NCI-H1417 (cell line): ENCODE measurements around the gene COL18A1.
A peak's percentile ranks its signal among the peaks of the same experiment; 100 is the strongest.
"Not testable (repeated sequence)": the region's sequence is repeated elsewhere in the genome, so short reads cannot be mapped to it uniquely, and the experiment has no call there.

Experiments used
- DNase-seq, 3 experiments: peaks; one replicate each; lab custom pipeline; 2025; lab: John Stamatoyannopoulos, UW

The COL18A1 gene

GRCh38 chr21:45404730-45405270 lies at the start of gene COL18A1:
TSS of gene COL18A1 (plus strand) at chr21:45405165. CDS start at chr21:45405231, 66 bp downstream.
- peak in 2 of 3 experiments; percentile 56 to 58 for DNase-seq

- no peak for DNase-seq
These were observed 49.4 kb upstream of the COL18A1 start for GRCh38 chr21:45355573-45355972.

DNA sequence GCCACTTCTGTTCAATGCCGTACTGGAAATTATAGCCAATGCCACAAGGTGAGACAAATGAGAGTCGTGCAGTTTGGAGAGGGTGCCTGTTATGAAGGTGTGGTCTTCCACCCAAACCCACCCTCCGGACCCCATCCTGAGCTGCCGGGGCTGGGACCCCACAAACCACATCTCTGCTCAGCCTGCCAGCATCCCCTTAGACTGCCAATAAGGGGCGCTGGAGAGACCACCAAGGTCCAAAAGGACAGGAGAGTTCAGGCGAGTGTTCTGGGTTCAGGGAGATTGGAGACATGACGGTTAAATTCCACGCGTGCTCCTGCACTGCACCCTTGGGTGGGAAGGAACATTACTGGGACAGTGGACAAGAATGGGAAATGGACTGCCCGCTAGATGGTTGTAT lies 48.7 kb upstream of the COL18A1 start:
- DNase-seq = no peak

DNA sequence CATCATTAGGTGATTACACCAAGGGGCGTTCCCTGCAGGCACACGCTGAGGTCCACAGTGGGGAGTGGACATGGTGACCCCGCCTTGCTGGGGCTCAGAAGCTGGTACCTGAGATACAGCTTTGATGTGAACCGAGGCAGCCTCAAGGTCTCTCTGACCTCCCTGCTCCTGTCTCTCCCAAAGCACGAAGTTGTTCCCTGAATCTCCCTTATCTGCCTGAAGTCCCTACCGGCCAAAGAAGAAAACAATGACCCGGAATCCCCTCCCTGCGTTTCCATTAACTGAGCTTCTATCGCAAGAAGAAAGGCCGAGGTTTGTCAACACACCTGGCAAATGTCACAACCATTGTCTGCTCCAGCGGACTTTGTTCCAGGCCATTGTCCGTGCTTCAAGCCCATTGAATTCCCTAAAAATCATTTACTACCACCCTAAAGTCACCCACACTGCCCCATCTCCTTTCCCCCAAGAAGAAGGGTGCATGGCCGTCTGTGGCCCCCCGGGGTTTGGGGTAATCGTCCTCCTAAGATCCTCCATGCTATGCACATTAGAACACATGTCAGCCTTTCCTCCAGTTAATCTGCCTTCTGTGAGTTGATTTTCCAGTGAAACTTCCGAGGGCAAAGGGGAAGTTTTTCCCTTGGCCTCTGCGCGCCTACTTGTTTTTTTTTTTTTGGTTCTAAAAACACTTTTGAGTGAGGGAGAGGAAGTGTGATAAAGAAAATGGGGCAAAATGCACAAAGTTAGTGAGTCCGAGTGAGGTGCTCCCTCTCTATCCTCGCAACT lies 48.1 kb upstream of the COL18A1 start:
- no peak for DNase-seq

DNA sequence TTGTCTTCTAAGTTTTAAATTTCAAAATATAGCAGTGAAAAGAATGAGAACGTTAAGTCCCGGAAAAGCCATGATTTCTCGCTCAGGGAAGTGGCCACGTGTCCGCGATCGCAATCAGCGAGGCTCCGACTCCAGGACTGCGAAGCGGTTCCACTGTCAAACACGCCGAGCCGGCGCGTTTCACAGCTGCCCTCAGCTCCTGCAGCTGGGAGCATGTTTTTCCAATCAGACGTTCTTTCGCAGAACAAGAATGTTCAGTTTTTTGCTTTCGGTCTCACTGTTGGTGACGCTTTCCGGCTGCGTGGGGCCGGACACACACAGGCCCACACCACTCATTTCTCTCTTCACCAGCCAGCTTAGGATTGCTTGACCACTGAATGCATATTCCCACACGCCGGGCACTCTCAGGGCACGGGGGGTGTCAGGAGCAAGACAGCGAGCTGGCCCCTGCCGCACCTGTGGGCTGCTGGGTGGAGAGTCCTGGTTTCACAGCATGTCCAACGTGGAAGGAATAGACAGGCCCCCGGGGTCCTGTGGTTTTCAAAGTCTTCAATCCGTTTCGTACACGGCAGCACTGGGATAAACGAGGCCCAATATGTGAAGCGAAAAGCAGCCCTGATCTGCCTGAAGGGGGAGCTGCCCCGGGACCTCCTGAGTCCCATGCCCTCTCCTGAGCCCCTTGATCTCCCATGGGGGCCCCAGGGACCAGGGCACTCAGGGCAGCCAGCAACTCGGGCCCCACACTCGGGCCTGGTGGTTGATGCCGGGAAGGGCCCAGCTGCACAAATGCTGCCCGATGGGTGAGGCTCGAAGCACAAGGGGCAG lies 47.3 kb upstream of the COL18A1 start:
- no peak for DNase-seq

- no peak for DNase-seq
These were observed 46.7 kb upstream of the COL18A1 start for GRCh38 chr21:45358261-45358670.

DNA sequence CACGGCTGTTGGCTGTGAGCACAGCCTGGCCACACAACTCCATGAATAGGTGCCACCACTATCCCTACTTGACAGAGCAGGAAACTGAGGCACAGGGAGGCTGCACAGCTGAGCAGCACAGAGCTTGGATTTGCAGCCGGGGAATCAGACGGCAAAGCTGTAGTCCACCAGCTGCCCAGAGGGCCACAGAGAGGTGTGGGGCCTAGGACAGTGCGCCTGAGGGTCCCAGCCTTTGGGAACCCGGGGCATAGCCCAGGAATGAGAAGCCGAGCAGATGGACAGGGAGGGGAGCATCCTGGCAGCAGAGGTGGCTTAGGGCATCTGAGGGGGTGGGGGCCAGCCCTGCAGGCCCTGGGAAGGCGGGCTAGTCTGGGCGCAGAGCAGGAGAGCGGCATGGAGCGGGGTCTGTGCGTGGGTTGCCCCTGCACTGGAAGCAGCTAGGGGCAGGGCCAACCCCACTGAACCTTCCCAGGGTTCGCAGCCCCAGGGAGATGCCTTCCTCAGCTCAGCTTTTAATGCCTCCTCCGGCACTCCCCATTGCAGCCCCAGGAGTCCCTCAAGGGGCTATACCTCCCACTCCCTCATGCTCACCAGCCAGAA lies 46.2 kb upstream of the COL18A1 start:
- no peak for DNase-seq

DNA sequence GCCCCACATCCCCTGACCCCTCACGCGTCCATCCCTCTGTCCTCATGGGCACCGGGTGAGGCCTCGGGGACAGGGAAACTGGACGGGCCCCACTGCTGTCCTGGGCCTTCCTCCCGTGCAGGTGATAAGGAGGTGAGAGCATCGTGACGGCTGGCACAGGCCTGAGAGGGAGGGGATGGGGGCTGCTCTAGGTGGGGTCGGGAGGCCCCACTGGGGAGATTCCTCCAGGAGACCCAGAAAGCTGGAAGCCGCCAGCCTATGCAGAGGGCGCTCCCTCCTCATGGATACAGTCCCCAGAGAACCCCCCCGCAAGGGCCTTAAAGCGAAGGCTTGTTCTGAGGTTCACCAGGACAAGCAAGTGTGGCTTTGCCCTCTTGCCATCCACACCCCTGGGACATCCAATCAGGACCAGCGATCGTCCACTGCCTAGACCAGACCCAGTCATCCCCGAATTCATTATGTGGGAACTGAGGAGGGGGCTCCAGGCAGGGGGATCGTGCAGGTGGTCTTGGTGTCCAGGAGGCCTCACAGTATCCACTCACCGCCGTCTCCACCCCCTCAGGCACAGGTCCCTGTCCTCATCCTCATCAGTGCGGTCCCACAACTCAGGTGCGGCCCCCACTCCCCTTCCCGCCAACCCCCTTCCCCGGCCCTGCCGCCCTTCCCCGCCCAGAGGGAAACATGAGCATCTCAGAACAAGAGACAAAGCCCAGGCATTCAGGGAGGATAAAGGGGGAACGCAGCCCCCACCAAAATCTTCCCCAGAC lies 45.3 kb upstream of the COL18A1 start:
- DNase-seq = no peak

- DNase-seq = no peak
These were observed 43.6 kb upstream of the COL18A1 start for GRCh38 chr21:45361033-45361997.

GRCh38 chr21:45362077-45362747 lies 42.8 kb upstream of the COL18A1 start:
- DNase-seq = no peak

GRCh38 chr21:45362748-45363145 lies 42.2 kb upstream of the COL18A1 start:
- DNase-seq = no peak

DNA sequence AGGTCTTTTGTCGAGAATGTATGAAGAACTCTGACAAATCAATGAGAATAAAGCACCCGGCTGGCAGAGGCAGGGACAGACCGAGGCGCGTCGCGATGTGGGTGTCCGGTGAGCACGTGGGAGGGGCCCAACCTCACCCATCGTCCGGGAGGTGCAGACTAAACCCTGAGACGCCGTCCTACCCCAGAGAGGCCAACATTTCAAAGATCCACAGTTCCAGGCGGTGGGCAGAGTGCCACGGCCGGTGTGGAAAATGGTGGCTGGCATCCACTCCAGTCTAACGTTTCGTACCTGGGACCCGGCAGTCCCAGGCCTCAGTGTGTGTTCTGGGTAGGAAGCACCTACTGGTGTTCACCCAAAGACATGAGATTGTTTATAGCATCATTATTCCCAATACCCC lies 41.7 kb upstream of the COL18A1 start:
- DNase-seq = not testable (repeated sequence)

GRCh38 chr21:45363921-45364467 lies 41.0 kb upstream of the COL18A1 start:
- DNase-seq = no peak

DNA sequence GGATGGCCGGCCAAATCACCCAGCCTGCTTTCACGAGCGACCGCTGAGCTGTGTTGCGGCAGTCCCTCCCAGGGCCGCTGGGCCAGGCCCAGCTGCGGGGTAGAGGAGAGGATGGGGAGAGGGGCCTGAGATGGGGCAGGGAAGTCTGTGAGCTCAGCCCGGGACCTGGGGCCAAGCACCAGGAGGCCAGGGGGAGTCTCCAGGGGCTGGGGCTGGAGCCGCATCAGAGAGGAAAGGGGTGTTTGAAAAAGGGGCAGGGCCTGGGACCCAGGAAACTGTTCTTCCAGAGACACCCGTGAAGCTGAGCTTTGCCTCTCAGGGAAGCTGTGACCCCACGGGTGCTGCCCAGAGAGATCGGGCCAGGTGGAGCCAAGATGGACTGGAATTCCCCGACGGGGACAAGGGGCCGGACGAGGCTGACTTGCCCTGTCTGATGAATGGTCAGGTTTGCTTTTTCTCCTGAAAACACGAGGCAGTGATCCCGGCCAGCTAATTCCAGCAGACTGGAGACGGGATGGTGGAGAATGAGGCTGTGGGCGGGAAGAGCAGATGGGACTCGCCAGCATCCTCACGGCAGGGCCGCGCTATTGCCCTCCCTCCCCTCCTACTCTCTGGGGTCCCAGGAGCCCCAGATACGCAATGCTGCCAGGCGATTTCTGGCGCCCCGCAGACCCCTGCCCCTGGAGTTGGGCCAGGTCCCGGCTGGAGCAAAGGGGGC lies 40.3 kb upstream of the COL18A1 start:
- DNase-seq = no peak

GRCh38 chr21:45365186-45365607 lies 39.8 kb upstream of the COL18A1 start:
- no peak for DNase-seq

GRCh38 chr21:45365608-45366241 lies 39.2 kb upstream of the COL18A1 start:
- no peak for DNase-seq

GRCh38 chr21:45366476-45366875 lies 38.5 kb upstream of the COL18A1 start:
- no peak for DNase-seq

DNA sequence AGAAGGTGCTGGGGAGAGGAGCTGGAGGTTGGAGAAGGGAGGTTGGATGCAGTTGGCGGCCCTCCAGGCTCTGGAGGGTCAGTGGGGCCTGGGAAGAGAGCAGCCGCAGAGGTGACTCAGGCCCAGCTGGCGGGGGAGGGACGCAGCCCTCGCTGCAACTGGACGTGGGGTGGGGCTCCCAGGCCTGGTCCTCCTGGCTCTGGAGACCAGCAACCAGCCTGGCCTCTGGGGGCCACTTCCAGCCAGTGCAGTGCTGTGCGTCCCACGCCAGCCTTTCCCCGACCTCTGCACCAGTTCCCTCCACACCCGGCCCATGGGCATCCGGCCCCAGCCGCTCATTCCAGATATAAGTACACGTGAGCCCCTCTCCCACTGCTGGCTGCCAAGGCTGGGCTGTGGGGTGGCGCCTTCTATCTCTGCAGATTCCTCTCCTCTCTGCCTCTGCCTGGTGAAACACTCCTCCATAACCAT lies 38.0 kb upstream of the COL18A1 start:
- DNase-seq = no peak
